Measurements from ENCODE around the gene SPATA31D4.

The SPATA31D4 gene

DNA sequence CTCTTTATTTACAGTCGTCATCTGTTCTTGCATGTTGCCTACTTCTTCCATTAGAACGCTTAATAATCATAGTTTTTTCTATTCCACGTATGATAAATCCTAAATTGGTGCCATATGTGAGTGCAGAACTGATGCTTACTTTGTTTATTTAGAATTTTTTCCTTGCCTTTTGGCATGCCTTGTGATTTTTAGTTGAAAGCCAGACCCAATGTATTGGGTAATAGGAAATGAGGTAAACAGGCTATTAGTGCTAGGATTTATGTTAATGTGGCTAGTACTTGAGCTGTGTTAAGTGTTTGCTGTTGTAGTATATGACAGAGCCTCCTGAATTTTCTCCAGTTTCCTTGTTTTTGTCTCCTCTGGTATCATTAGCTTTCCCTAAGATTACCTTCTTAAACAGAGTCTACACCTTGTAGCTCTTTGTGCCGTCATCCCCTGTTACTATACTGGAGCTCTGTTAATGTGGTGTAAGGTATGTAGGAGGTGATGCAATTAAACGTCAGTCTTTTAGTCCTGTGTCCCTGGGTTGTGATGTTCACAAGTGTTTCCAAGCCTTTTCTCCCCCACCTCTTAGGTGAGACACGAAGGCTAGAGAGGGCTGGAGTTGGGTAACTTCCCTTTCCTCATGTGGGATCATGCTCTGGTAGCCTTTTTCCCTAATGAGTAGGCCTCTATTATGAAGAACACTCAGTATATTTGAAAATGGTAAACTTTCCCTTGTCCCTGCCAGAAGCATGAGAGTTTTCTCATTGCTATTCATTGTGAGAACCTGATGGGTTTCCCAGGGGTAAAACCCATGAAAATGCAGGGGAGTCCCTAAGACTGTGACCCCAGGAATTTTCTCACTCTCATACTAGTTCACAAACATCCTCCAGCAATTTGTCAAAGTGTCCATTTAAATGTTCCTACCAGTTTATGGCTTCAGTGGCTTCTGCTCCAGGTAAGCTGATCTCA is 36.3 kb downstream of the SPATA31D4 start:
- DNase-seq (ENCODE audit: low spot score): no peak

DNA sequence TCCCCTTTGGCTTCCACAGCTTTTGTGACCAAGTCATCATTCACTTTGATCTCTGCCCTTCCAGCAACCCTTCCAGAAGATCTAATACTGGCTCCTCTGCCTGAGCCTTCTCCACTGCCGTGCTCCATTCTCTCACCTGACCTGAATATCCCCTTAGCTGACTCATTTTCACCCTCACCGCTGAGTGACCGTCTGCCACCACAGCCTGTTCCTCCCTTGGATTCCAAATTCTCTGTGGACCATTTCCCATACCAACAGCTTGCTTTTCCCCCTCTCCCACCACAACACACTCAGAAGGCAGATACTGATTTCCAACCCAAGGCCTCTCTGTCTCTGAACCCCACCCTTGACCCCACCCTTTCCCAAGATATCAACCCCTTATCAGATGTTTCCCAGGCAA is 39.8 kb downstream of the SPATA31D4 start:
- DNase-seq (ENCODE audit: low spot score): no peak

DNA sequence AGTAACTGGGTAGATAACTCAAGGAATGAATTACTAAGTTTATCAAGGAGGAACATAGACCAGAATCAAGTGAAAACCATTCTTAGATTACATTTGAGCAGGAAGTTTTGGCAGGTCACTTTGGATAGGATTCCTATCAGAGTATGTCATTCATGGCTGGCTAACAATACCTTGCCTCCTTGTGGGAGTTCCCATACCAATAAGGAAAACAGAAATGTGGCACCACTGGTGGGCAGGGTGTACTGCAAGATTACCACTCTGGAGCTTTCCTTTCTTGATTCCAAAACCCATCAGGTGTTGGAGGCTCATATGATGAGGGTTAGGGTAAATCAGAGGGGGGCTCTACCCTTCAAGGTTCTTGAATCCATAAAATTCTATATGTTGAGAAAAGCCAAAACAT is 41.7 kb downstream of the SPATA31D4 start:
- DNase-seq (ENCODE audit: low spot score): no peak

DNA sequence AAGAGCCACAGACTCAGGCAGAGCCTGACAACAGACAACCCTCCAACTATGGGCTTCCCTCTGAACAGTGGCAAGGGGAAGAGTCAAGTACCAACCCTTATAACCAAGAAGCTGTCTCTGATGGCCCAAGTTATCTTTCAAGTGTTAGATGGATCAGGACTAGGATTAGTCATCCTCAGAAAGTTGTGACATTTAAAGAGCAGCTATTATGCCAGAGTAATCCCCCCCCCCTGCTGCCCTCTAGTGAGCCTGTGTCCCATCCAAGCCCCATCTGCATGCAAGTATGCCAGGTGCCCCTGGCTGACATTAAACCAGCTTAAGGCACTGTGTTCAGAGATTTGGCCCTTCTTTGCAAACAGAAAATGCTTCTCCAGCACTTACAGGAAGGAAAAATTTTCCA is 43.5 kb downstream of the SPATA31D4 start:
- no peak for DNase-seq (ENCODE audit: low spot score)

DNA sequence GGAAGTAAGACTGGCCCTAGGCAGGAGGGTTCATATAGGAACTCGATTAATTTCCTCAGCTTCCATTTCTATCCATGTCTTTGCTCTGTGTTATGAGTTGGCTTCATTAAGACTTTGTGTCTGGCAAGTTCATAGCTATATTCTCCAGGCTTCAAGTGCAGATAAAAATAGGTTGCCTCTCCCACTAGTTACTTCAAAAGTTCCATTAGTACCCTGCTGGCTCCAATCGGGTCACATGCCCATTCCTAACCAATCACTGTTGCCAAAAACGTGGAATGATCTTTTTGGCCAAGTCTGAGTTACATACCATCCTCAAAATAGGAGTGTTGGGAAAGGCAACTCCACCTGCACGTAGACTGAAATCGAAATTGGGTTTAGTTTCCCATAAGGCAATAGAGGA is 46.5 kb downstream of the SPATA31D4 start:
- DNase-seq (ENCODE audit: low spot score): no peak

DNA sequence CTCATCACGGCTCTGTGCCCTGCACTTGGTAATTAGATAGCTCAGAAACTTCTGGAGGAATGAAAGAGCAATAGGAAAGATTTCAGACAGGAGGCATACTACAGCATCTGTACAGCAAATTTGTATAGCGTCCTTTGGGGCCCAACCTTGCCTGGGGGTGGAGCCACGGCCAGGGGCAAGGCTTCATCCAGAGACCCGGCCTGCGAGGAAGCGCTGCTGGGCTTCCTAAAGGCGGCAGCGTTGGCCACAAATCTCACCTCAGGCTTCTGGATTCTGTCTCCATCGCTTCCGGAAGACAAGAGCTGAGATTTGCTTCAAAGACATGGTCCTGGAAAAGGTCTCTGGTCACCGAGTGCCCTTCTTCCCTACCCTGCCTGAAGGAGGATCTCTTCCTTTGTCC is 48.1 kb downstream of the SPATA31D4 start:
- DNase-seq (ENCODE audit: low spot score): no peak

DNA sequence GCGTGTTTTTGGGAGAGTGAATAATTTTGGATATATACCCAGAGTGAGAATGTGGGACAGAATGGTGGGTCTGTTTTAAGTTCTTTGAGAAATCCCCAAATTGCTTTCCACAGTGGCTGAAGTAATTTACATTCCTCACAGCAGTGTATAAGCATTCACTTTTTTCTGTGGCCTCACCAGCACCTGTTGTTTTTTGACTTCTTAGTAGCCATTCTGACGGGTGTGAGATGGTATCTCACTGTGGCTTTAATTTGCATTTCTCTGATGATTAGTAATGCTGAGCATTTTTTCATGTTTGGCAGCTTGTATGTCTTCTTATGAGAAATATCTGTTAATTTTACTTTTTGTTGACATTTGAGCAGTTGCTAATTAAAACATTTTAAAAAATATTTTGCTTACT is 51.0 kb downstream of the SPATA31D4 start:
- DNase-seq (ENCODE audit: low spot score): no peak

DNA sequence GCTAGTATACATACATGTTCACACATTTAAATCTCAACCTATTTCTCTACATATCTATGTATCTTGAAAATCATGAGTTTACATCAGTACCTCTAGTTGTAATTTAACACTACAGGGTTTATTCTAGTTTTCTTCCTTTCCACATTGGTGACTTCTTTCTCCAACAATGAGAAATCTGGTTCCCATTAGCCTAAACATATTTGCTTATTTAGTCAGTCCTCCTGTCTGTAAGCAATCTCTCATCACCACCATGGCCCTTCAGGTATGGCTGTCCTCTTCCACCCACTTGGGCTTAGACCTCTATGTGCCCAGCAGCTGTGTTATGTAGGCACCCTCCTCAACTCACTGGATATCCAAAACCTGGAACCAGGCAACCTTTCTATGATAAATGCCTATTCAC is 52.3 kb downstream of the SPATA31D4 start:
- no peak for DNase-seq (ENCODE audit: low spot score)

DNA sequence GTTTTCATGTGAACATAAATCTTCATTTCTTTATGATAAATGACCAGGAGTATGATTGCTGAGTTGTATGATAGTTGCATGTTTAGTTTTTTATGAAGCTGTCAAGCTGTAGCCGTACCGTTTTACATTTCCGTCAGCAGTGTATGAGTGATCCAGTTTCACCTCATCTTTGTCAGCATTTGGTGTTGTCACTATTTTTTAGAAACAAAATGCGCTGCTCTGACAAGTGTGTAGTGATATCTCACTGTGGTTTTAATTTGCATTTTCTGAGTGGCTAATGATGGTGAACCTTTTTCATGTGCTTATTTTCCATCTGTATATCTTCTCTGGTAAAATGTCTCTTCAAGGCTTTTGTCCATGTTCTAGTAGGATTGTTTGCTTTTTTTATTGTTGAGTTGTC is 53.7 kb downstream of the SPATA31D4 start:
- DNase-seq (ENCODE audit: low spot score): no peak
